ENCODE measurements around the gene EMX1.

Gene EMX1

GRCh38 chr2:72917138-72917876, at the start of gene EMX1:
TSS of gene EMX1 (plus strand) at chr2:72917519. CDS start at chr2:72917853, 334 bp downstream.
- peak; percentile 14 for DNase-seq

DNA sequence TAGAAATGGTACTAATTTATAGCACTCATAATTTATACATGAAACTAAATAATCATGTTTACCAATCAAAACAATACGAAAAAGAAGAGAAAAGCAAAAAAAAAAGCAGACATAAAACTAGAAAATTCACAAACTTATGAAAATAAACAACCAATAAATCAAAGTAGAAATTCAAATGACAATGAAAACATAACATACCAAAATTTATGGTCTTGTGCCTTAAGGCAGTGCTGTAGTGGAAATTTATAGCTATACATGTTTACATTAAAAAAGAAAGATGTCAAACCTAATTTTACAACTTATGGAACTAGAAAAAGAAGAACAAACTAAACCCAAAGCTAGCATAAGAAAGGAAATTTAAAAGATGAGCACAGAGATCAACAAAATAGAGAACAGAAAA, 46.3 kb upstream of the EMX1 start:
- no peak for DNase-seq

DNA sequence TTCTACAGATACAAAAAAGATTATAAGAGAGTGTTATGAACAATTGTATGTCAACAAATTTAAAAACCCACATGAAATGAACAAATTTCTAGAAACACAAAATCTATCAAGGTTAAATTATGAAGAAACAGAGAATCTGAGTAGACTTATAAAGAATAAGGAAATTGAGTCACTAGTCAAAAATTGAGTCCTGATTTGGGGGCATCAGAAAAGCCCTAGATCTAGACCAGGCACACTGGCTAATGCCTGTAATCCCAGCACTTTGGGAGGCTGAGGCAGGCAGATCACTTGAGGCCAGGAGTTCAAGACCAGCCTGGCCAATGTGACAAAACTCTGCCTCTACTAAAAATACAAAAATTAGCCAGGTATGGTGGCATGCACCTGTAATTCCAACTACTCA, 45.4 kb upstream of the EMX1 start:
- DNase-seq: no peak

GRCh38 chr2:72883356-72883962, 33.9 kb upstream of the EMX1 start:
- no peak for DNase-seq

GRCh38 chr2:72886505-72887031, 30.8 kb upstream of the EMX1 start:
- DNase-seq: no peak

GRCh38 chr2:72887032-72887739, 30.1 kb upstream of the EMX1 start, which contains the start of gene SPR:
TSS of gene SPR (plus strand) at chr2:72887408. CDS start at chr2:72887433, 25 bp downstream.
- DNase-seq: peak; percentile 17

- DNase-seq: peak; percentile 39
These were observed 29.4 kb upstream of the EMX1 start for GRCh38 chr2:72887740-72888437.

DNA sequence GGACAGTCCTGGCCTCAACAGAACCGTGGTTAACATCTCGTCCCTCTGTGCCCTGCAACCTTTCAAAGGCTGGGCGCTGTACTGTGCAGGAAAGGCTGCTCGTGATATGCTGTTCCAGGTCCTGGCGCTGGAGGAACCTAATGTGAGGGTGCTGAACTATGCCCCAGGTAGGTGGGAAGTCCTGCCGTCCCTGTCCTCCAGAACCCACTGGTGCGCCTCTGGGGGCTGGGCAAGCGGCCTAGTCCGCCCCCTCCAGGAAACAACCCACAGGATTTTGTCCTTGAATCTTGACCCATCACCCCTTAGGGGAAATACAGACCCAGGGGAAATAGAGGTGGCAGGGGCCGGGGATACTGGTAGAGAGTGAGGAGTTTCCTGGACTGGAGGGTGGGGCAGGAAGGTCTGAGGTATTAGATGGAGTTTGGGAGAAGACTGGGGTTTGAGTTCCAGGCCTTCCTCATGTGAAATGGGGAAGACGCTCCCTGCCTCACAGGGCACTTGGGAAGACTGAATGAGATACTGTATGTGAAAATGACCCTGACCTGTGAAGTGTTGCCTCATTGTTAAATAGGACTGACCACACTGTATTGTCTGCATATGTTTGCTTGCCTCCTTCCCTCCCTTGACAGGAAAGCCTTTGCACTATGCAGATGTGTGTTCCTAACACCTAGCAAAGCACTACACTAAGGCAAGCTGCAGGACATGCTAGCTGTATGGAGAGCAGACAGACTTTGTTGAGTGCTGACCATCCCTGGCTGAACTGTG, 28.7 kb upstream of the EMX1 start:
- no peak for DNase-seq

DNA sequence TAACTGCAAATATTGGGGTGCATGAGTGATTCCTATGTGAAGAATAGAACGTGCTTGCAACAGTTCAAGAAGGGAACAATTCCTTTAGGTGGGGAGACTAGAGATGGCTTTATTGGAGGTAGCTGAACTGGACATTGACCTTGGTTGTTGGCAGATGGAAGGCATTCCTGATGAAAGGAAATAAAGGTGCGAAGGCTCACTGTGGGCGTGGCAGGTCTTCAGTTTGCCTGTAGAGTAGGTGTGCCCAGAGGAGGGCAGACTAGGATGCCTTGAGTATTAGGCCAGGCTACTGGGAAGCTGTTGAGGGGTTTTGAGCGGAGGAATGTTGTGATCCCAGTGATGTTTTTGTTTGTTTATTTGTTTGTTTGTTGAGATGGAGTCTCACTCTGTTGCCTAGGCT, 27.3 kb upstream of the EMX1 start:
- DNase-seq: no peak

DNA sequence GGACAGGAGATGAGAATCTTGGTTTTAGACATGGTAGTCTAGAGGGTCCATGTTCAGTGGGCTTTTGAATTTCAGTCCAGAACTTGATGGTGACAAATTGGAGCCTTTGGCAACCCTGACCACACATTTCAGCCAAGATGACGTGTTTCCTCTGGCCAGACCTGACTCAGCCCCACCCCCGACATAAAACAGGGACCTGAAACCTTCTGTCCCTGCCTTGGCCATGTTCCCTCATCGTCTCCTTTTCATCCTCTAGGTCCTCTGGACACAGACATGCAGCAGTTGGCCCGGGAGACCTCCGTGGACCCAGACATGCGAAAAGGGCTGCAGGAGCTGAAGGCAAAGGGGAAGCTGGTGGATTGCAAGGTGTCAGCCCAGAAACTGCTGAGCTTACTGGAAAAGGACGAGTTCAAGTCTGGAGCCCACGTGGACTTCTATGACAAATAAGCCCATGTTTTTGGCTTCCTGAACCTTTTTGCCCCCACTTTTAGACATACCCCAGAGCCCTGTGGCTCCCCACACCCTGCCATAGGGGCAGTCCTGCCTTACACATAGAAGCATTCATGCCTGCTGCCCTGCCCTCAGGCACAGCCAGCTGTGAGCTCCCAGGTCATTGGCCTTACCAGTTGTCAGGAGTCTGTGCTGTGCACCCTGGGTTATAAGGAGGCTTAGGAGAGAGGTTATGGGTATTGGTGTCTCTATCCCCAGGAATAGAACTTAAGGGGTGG, 26.1 kb upstream of the EMX1 start:
- no peak for DNase-seq

DNA sequence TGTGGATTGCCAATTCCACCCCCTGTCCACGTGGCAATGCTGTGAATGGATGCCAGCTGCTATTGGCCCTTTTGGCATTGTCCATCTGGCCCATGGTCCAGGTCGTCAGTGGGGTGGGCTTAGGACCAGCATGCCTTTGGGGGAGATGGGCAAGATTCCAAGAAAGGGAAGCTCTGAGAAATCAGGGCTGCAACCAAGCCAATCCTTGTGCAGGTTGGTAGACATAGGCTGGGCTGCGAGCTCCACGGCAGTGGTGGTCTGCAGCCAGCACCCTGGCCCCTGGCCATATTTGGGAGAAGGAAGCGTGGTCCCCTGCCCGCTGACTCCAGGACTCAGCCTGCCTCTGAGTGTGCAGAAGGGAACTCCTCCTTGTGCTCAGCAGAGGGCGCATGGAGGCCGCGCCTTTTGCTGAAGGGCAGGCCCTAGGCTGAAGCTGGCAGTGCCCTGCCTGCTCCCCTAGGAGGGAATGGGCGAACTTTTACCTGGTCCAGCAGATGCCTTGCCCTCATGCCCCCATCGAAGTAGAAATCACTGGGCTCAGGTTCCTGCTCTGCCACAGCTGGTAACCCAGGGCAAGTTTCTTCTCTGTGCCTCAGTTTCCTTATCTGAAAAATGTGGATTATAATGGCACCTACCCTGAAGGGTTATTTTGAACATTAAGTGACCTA, 24.7 kb upstream of the EMX1 start:
- DNase-seq: peak; percentile 42

DNA sequence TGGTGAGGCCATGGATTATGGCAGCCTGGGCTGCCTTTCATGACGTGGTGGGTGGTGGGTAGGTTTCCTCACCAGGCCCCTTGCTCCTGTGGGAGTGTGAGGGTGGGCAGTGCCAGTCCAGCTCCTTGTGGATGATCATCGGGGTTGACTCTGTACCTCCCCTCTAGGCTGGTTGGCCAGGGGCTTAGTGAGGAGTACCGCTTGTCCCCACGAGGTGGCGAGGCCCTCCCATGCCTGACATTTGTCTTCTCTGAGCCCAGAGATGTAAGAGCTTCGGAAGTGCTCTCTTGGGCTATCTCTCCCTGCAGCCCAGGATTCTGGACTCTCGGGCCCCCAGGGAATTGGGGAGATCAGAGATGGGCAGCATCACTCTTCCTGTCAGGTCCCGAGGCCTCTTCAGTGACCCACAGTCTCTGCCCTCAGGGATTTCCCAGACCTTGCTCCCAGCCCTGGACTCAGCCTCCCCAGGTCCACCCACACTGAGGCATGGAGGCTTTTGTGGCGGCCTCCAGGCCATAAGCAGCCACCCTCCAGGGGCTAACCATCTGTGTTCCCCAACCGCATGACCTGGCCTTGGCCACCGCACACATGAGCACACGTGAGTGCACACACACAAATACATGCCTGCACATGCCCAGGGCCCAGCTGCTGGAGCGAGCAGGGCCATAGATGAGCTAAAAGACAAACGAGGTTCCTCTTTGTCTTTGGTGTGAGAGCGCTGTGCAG, 23.6 kb upstream of the EMX1 start:
- DNase-seq: no peak

- no peak for DNase-seq
These were observed 22.8 kb upstream of the EMX1 start for GRCh38 chr2:72894514-72894913.

DNA sequence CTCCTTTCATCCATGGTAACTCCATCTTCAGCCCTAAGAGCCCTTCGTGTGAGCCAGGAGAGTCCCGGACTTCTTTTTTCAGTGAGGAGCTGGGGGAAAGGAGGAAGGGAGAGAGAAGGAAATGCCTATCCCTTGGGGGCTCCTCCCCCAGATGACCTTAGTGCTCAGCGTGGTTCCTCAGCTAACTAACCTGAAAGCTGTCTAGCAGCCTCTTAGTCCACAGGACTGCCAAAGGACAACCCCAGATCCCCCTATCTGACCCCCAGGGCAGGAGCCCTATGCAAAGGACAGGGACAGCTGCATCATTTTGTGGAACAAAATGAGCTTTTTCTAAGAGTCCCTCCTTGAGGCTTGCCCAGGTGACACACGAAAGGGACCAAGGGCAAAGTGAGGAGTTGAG, 22.2 kb upstream of the EMX1 start:
- DNase-seq: no peak

- DNase-seq: no peak
These were observed 21.5 kb upstream of the EMX1 start for GRCh38 chr2:72895759-72896281.

GRCh38 chr2:72896446-72896845, 20.9 kb upstream of the EMX1 start:
- no peak for DNase-seq

- DNase-seq: no peak
These were observed 19.3 kb upstream of the EMX1 start for GRCh38 chr2:72897785-72898584.

GRCh38 chr2:72898585-72898906, 18.8 kb upstream of the EMX1 start:
- DNase-seq: no peak

DNA sequence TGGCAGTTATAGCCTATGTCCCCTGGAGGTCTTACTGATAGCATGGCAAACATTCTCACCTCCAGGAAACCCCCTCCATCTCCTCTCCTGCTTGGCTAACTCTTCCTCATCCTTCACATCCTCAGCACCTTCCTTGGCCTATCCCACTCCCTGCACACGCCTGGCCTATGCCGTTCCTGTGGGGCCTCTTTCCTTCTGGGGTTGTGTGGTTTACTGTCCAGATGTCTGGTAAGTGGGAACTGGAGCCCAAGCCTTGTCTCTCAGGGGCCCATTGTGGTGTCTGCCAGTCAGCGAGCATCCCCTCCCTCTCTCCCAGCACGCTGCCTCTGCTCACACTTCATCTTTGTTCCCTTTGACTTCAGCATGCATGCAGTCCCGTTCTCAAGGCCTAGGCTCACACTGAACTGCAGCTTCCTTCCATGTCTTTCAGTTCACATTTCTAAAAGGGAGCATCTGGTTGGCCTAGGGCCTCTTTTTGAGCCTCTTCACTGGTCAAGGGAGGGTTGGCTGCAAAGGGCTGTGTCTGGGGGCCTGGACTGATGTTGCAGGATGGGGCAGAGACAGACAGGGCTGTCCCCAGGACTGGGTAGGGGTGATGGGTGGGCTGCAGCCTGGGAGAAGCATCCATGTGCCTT, 17.0 kb upstream of the EMX1 start:
- DNase-seq: no peak
